Tibial nerve (tissue), 4 donors: ENCODE measurements around the gene PRRC2C. TPM values are rescaled to one million over a fixed set of nuclear protein-coding genes. Genes with fewer than 3 reads are reported as not detected.

Source experiments
- DNase-seq, 2 donors: peaks; one replicate each; pipeline ENCODE4 v3.0.0-alpha.2; 2019; ENCODE audit warnings: low spot score in 2 of 2
- H3K27ac ChIP-seq, 4 donors: fragments of 200-600 bp; sonication (generic) in 3 of 4; one replicate each; pipeline ENCODE4 v1.5.1; 2017 to 2019; ENCODE audit warnings: mild to moderate bottlenecking in 1 of 4
- H3K27me3 ChIP-seq, 2 donors: fragments of 200-600 bp; sonication (generic) in 1 of 2; one replicate each; pipeline versions ENCODE4 v1.5.1 to v1.6.0; 2017 to 2019
- H3K36me3 ChIP-seq, 3 donors: fragments of 200-600 bp; sonication (generic); one replicate each; pipeline ENCODE4 v1.5.1; 2018 to 2019
- H3K4me1 ChIP-seq, 4 donors: fragments of 200-600 bp; sonication (generic) in 3 of 4; one replicate each; pipeline ENCODE4 v1.5.1; 2017 to 2019
- H3K4me3 ChIP-seq, 4 donors: fragments of 200-600 bp; sonication (generic) in 3 of 4; one replicate each; pipeline ENCODE4 v1.5.1; 2017 to 2019; ENCODE audit warnings: mild to moderate bottlenecking in 1 of 4, moderate library complexity in 1 of 4
- H3K9me3 ChIP-seq, 4 donors: fragments of 200-600 bp; sonication (generic) in 3 of 4; one replicate each; pipeline ENCODE4 v1.5.1; 2017 to 2019
- EP300 ChIP-seq, 2 donors: sonication (generic); formaldehyde crosslinking; IDR thresholded peaks; one replicate each; pipeline ENCODE4 v1.6.1; 2017; ENCODE audit warnings: antibody characterized with exemption in 2 of 2, mild to moderate bottlenecking in 1 of 2
- POLR2A ChIP-seq, 2 donors: fragments of 450-650 bp; IDR thresholded peaks; one replicate each; pipeline ENCODE4 v1.6.1; 2017; ENCODE audit warnings: antibody characterized with exemption in 2 of 2, mild to moderate bottlenecking in 2 of 2, moderate library complexity in 2 of 2
- WGBS, 2 donors: methylation state at CpG; one replicate each; pipeline ENCODE4 v1.1.5; 2018; 5-methylcytosine and 5-hydroxymethylcytosine counted together
- total RNA-seq, 4 donors: library from RNA; depleted of rRNA; stranded (reverse); fragments of >200 nt; gene quantifications; one replicate each; pipeline ENCODE4 v1.1.0, GENCODE V29; 2016
- TF ChIP-seq, protein P1 (sequence below), 5 experiments: fragments of 200-600 bp in 3 of 5; fragments of 450-650 bp in 2 of 5; sonication (generic) in 3 of 5; IDR thresholded peaks; one replicate each; pipeline ENCODE4 v1.5.1; 2016 to 2019; ENCODE audit warnings: antibody characterized with exemption in 5 of 5, mild to moderate bottlenecking in 3 of 5, moderate library complexity in 2 of 5

Gene PRRC2C
- total RNA-seq, 4 donors from 2014 or later = 69.8 to 91.6 (median 80.2) TPM

DNA sequence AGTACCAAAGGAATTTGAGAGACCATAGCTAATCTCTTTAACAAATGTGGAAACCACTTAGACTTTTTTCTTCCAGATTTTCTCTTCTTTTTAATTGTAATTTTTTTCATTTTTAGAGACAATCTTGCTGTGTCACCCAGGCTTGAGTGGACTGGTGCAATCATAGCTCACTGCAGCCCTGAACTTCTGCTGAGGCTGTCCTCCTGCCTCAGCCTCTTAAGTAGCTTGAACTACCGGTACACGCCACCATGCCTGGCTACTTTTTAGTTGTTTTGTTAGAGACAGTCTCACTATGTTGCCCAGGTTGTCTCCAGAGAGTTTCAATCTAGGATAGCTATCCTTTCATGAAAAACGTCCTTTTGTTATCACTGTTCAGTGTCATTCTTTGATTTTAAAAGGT is 15.0 kb downstream of the PRRC2C start:
- 79 to 86% methylated on average over 3 of the region's 3 CpGs for WGBS, 2 donors
- Histone ChIP-seq H3K4me1 (peaks cover 0 to 83% (median 17%) of the 10 kb centered on the region in 4 donors), H3K27me3 (no peaks in the 10 kb centered on the region), H3K4me3 (no peak overlapping the region), H3K36me3 (no peaks in the 10 kb centered on the region), H3K9me3 (no peaks in the 10 kb centered on the region), H3K27ac (no peak overlapping the region)
- DNase-seq = no peak
- TF ChIP-seq POLR2A (IDR thresholded peaks at IDR 0.05) (no peak), EP300 (IDR thresholded peaks at IDR 0.05) (no peak)
- TF ChIP-seq, protein P1, sequence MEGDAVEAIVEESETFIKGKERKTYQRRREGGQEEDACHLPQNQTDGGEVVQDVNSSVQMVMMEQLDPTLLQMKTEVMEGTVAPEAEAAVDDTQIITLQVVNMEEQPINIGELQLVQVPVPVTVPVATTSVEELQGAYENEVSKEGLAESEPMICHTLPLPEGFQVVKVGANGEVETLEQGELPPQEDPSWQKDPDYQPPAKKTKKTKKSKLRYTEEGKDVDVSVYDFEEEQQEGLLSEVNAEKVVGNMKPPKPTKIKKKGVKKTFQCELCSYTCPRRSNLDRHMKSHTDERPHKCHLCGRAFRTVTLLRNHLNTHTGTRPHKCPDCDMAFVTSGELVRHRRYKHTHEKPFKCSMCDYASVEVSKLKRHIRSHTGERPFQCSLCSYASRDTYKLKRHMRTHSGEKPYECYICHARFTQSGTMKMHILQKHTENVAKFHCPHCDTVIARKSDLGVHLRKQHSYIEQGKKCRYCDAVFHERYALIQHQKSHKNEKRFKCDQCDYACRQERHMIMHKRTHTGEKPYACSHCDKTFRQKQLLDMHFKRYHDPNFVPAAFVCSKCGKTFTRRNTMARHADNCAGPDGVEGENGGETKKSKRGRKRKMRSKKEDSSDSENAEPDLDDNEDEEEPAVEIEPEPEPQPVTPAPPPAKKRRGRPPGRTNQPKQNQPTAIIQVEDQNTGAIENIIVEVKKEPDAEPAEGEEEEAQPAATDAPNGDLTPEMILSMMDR (IDR thresholded peaks at IDR 0.05) = no peak

DNA sequence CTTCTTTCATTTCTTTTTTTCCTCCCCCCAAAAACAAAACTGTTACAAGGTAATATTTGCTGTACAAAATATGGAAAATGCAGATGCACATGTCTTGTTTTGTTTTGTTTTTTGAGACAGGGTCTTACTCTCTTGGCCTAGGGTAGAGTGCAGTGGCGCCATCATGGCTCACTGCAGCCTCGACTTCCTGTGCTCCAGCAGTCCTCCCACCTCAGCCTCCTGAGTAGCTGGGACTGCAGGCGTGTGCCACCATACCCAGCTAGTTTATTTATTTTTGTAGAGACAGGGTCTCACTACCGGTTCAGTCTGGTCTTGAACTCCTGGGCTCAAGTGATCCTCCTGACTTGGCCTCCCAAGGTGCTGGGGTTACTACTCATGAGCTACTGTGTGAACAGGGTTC is 15.5 kb downstream of the PRRC2C start:
- Histone ChIP-seq H3K4me3 (no peak overlapping the region), H3K36me3 (no peaks in the 10 kb centered on the region), H3K27me3 (no peaks in the 10 kb centered on the region), H3K4me1 (peaks cover 0 to 83% (median 15%) of the 10 kb centered on the region in 4 donors), H3K27ac (no peak overlapping the region), H3K9me3 (no peaks in the 10 kb centered on the region)
- 94 to 96% methylated on average over 4 of the region's 4 CpGs for WGBS, 2 donors
- DNase-seq = no peak
- TF ChIP-seq, protein P1 (IDR thresholded peaks at IDR 0.05) = no peak
- TF ChIP-seq POLR2A (IDR thresholded peaks at IDR 0.05) = no peak
- no peak for TF ChIP-seq EP300 (IDR thresholded peaks at IDR 0.05)

DNA sequence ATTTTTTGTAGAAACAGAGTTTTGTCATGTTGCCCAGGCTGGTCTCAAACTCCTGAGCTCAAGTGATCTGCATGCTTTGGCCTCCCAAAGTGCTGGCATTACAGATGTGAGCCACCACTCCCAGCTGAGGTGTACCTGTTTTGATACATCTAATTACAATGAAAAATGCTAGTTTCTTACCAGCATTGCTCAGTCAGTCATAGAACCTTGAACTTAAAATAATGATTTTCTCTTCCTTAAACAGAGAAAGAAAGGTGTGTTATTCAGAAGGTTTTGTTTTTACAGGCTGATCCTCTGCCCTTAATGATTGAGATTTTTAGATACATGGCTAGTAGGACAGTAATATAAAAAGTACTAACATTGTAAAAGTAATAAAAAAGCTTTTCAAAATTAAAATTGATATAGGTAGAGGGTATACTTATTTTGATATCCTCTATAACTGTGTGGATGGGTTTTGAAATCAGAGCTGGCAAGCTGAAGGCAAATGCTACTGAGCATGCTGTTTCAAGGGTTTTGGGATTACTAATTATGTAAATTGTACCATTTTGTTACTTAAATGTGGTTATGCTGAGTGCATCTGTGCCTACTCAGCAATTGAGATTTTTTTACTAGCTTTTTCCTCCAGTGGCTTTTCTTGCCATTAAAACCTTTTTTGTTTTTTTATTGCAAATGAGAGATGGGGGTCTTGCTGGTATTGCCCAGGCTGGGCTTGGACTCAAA is 16.1 kb downstream of the PRRC2C start:
- DNase-seq = no peak
- TF ChIP-seq POLR2A (IDR thresholded peaks at IDR 0.05) (no peak), EP300 (IDR thresholded peaks at IDR 0.05) (no peak)
- TF ChIP-seq, protein P1 (IDR thresholded peaks at IDR 0.05) = no peak
- no peaks in the 10 kb centered on the region for H3K27me3 ChIP-seq
- no peak overlapping the region for H3K27ac ChIP-seq
- H3K4me1 ChIP-seq = peaks cover 0 to 83% (median 17%) of the 10 kb centered on the region in 4 donors
- no peak overlapping the region for H3K4me3 ChIP-seq
- H3K9me3 ChIP-seq = no peaks in the 10 kb centered on the region
- no peaks in the 10 kb centered on the region for H3K36me3 ChIP-seq

DNA sequence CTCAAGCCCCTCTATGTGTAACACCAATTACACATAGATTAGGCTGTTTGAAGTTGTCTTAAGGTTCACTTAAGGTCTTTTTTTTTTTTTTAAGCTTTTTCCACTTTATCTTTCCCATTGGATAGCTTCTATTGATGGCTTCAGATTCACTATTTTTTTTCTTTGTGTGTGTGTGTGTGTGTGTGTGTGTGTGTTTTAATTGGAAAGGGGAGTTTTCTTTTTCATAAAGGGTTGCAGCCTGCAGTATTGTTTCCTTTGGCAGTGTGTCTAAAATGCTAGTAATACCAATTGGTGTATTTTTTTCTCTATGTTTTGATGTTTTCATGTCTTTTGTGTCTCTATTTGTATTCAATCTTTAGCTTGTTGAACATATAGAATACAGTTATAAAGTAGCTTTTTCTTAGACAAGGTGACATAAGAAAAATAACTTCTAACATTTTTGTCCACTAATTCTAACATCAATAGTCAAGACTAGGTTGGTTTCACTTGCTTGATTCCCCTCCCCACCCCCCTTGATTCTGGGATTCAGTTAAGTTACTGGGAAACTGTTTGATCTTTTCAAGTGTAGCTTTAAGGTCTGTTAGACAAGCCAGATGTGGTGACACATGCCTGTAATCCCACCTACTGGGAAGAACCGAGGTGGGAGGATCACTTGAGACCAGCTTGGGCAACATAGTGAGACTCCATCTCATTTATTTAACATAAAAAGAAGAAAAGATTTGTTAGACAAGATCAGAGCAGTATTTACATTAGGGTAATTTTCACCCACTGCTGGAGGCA is 21.4 kb downstream of the PRRC2C start:
- peaks cover 0 to 86% (median 15%) of the 10 kb centered on the region in 4 donors for H3K4me1 ChIP-seq

More for the DNA sequence above, 21.4 kb downstream of the PRRC2C start:
- 43% methylated on average over 1 of the region's 1 CpG for WGBS, 2 donors
- Histone ChIP-seq H3K4me3 (no peak overlapping the region), H3K27ac (no peak overlapping the region), H3K27me3 (no peaks in the 10 kb centered on the region), H3K9me3 (no peaks in the 10 kb centered on the region), H3K36me3 (no peaks in the 10 kb centered on the region)
- no peak for TF ChIP-seq EP300 (IDR thresholded peaks at IDR 0.05)
- no peak for TF ChIP-seq POLR2A (IDR thresholded peaks at IDR 0.05)
- TF ChIP-seq, protein P1 (IDR thresholded peaks at IDR 0.05) = no peak
- no peak for DNase-seq
